Esophagus squamous epithelium (tissue), 5 donors: ENCODE data around the gene DLEC1. TPM values are rescaled to one million over a fixed set of nuclear protein-coding genes. Genes with fewer than 3 reads are reported as not detected.

Source experiments
- DNase-seq: peaks from one replicate; lab custom pipeline; 2025; lab: John Stamatoyannopoulos, UW
- H3K27ac ChIP-seq, 4 donors: fragments of 200-600 bp; sonication (generic); one replicate each; pipeline ENCODE4 v1.5.1; 2016 to 2019; ENCODE audit warnings: mild to moderate bottlenecking in 1 of 4
- H3K27me3 ChIP-seq, 4 donors: fragments of 200-600 bp; sonication (generic); 1 replicate in 3 of 4; 2 replicates in 1 of 4; pipeline versions ENCODE4 v1.5.1 to v1.6.0; 2017 to 2021; ENCODE audit warnings: antibody characterized with exemption in 1 of 4
- H3K36me3 ChIP-seq, 3 donors: fragments of 200-600 bp; sonication (generic); one replicate each; pipeline ENCODE4 v1.5.1; 2016 to 2019
- H3K4me1 ChIP-seq, 3 donors: fragments of 200-600 bp; sonication (generic); one replicate each; pipeline ENCODE4 v1.5.1; 2017 to 2019
- H3K4me3 ChIP-seq, 4 donors: fragments of 200-600 bp; sonication (generic); 1 replicate in 3 of 4; 2 replicates in 1 of 4; pipeline ENCODE4 v1.5.1; 2016 to 2019; ENCODE audit warnings: mild to moderate bottlenecking in 2 of 4, moderate library complexity in 1 of 4
- H3K9me3 ChIP-seq, 3 donors: fragments of 200-600 bp; sonication (generic); one replicate each; pipeline ENCODE4 v1.5.1; 2016 to 2019
- CTCF ChIP-seq, 6 experiments: fragments of 450-650 bp in 4 of 6; fragments of 200-600 bp in 2 of 6; sonication (generic) in 2 of 6; IDR thresholded peaks; one replicate each; pipeline ENCODE4 v1.5.1; 2016 to 2019; ENCODE audit warnings: antibody characterized with exemption in 6 of 6, mild to moderate bottlenecking in 4 of 6, moderate library complexity in 4 of 6
- POLR2A ChIP-seq, 4 donors: fragments of 450-650 bp; IDR thresholded peaks; one replicate each; pipeline ENCODE4 v1.6.1; 2017; ENCODE audit warnings: antibody characterized with exemption in 4 of 4, mild to moderate bottlenecking in 4 of 4, moderate library complexity in 3 of 4
- WGBS, 2 donors: methylation state at CpG; one replicate each; pipeline ENCODE4 v1.1.5; 2018; 5-methylcytosine and 5-hydroxymethylcytosine counted together
- intact Hi-C: fragments of 100-400 bp; cut with DNase I; formaldehyde crosslinking; loops from one replicate; pipeline ENCODE4 v1.15.0; 2022
- total RNA-seq, 4 donors: library from RNA; depleted of rRNA; stranded (reverse); fragments of >200 nt; gene quantifications; one replicate each; pipeline ENCODE4 v1.1.0, GENCODE V29; 2016
- donor health status: DM: yes; HTN: yes; CAD: no.

DLEC1 gene
- total RNA-seq, 4 donors from 2014 or later = 0.19 TPM; not detected in 3

- Histone ChIP-seq H3K4me1 (peaks cover 12 to 38% (median 12%) of the 10 kb centered on the region in 3 donors), H3K36me3 (no peaks in the 10 kb centered on the region), H3K4me3 (no peak overlapping the region), H3K27me3 (no peaks in the 10 kb centered on the region), H3K27ac (no peak overlapping the region), H3K9me3 (no peaks in the 10 kb centered on the region)
- DNase-seq = no peak
- no peak for TF ChIP-seq POLR2A (IDR thresholded peaks at IDR 0.05)
- no peak for TF ChIP-seq CTCF (IDR thresholded peaks at IDR 0.05)
- WGBS, 2 donors = 95% methylated on average over 2 to 3 of the region's 3 CpGs
- intact Hi-C loops = loop anchor here (10.0 kb wide), 1 partner anchor 98 kb away; the partner anchor contains the start of genes ACAA1 and MYD88
Observed at GRCh38 chr3:38036906-38037305, 2.1 kb upstream of the DLEC1 start.

GRCh38 chr3:38038447-38038911 lies 529 bp upstream of the DLEC1 start:
- H3K27me3 ChIP-seq = no peaks in the 10 kb centered on the region
- 55 to 65% methylated on average over 5 of the region's 5 CpGs for WGBS, 2 donors
- peaks cover 9 to 22% (median 12%) of the 10 kb centered on the region in 3 donors for H3K4me1 ChIP-seq
- peak overlapping the region in 2 of 4 donors; percentile 49 to 61 for H3K4me3 ChIP-seq
- no peaks in the 10 kb centered on the region for H3K36me3 ChIP-seq
- DNase-seq = no peak
- intact Hi-C loops = loop anchor here (10.0 kb wide), 1 partner anchor 96 kb away; the partner anchor contains the start of genes ACAA1 and MYD88
- TF ChIP-seq CTCF (IDR thresholded peaks at IDR 0.05) (no peak), POLR2A (IDR thresholded peaks at IDR 0.05) (no peak)
- H3K27ac ChIP-seq = peak overlapping the region in 3 of 4 donors; percentile 6 to 31 (median 31)
- no peaks in the 10 kb centered on the region for H3K9me3 ChIP-seq

GRCh38 chr3:38039899-38040261 lies 872 bp downstream of the DLEC1 start:
- Histone ChIP-seq H3K9me3 (no peaks in the 10 kb centered on the region), H3K27ac (no peak overlapping the region), H3K27me3 (no peaks in the 10 kb centered on the region), H3K4me1 (peaks cover 9 to 20% (median 12%) of the 10 kb centered on the region in 3 donors), H3K4me3 (peak overlapping the region; percentile 33 to 61 (median 47)), H3K36me3 (no peaks in the 10 kb centered on the region)
- 40 to 42% methylated on average over 10 to 11 of the region's 11 CpGs for WGBS, 2 donors
- TF ChIP-seq POLR2A (IDR thresholded peaks at IDR 0.05) (no peak), CTCF (IDR thresholded peaks at IDR 0.05) (peak in 2 of 6 experiments; percentile 10 to 47)
- intact Hi-C loops = loop anchor here (10.0 kb wide), 2 partner anchors 75 to 95 kb away; partner anchors contain the start of genes ACAA1 and MYD88
- peak; percentile 13 for DNase-seq

- WGBS, 2 donors = 87 to 94% methylated on average over 5 of the region's 5 CpGs
- Histone ChIP-seq H3K27ac (no peak overlapping the region), H3K27me3 (no peaks in the 10 kb centered on the region), H3K4me1 (peaks cover 9 to 20% (median 12%) of the 10 kb centered on the region in 3 donors), H3K36me3 (no peaks in the 10 kb centered on the region), H3K4me3 (no peak overlapping the region), H3K9me3 (no peaks in the 10 kb centered on the region)
- intact Hi-C loops = loop anchor here (10.0 kb wide), 1 partner anchor 74 kb away; no protein-coding TSS in a partner anchor
- no peak for DNase-seq
- TF ChIP-seq CTCF (IDR thresholded peaks at IDR 0.05) = no peak
Observed at GRCh38 chr3:38040401-38040800, 1.4 kb downstream of the DLEC1 start.

GRCh38 chr3:38043486-38043885 lies 4.5 kb downstream of the DLEC1 start:
- TF ChIP-seq CTCF (IDR thresholded peaks at IDR 0.05) (no peak), POLR2A (IDR thresholded peaks at IDR 0.05) (no peak)
- WGBS, 2 donors = 67 to 78% methylated on average over 4 of the region's 4 CpGs
- intact Hi-C loops = loop anchor here (10.0 kb wide), 1 partner anchor 71 kb away; no protein-coding TSS in a partner anchor
- no peak for DNase-seq
- no peak overlapping the region for H3K4me3 ChIP-seq
- no peaks in the 10 kb centered on the region for H3K27me3 ChIP-seq
- no peaks in the 10 kb centered on the region for H3K9me3 ChIP-seq
- H3K4me1 ChIP-seq = peaks cover 9 to 19% (median 12%) of the 10 kb centered on the region in 3 donors
- no peaks in the 10 kb centered on the region for H3K36me3 ChIP-seq
- H3K27ac ChIP-seq = no peak overlapping the region
